GM15510 (cell line): Measurements from ENCODE around the gene ADGRB3.

Source experiments
- POLR2A ChIP-seq: IDR thresholded peaks from 3 replicates; pipeline ENCODE4 v1.6.1; 2011; ENCODE audit warnings: borderline replicate concordance; ENCODE audit not compliant: insufficient read length; ENCODE audit errors: extremely low read depth

The ADGRB3 gene

DNA sequence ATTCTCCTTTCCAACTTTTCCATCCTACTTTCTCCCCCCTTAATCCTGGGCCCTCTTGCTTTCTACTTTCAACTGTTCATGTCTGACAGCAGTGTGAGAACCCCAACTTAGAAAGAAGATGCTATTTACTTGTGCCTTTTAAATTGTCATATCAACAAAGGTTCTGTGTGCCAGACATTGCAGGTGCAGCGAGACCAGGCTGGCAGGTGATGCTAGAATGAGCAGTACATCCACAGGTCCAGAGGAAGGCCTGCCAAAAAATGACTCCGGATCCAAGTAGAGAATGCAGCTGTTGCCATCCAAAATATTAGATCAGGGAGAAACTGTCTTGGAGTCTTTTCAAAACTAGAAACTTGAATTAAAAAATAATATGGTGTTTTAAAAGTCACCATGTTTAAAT, 651.2 kb downstream of the ADGRB3 start:
- no peak for TF ChIP-seq POLR2A

DNA sequence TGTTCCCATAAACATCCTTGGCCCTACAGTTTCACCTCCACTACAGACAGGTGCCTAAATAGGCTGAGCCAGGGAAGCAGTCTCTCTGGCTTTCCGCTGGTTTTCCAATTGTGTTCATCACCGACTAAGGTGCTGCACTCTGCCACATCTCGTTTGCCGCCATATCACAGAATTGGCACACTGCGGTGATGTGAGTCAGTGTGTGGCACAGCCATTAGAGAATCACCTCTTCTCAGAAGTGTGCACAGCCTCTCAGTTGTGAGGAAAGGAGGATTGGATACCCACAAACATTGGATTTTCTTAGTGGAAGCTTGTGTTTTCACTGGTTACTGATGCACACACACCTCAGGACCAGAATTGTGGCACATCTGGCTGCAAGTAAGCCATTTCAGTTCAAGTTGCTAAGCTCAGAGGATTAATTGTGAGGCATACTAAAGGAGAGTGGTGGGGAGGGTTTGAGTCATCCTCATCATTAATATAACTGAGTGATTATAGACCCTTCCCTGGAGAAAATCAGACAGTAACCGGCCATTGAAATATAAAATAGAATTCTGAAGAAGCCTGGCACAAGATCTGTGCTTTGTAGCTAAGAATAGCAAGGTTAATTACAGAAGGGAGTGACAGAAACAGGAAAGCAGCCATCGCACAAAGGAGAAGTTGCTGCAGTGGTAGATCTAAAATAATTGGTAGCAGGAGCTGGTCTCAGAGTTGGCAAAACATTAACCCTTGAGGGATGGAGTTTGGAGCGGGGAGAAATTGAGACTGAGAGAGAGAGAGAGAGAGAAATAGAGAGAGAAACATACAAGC, 654.8 kb downstream of the ADGRB3 start:
- no peak for TF ChIP-seq POLR2A

DNA sequence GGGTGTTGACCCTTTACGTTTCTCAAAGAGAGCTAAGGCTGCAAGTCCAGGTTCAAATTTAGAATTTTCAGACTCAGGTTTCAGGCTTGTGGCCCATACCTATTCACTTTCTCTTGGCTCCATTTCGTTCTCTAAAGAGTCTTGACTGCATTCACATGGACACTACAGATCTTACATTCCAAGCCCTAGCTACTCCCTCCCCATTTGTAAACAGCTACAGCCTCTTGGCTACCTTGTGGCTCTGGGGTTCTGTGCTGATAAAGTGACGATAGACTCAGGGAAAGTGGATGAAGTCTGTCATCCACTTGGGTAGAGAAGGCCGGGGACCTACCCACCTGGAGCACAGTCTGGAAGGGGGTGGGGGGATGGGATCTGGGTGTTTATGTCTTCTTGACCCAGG, 658.4 kb downstream of the ADGRB3 start:
- TF ChIP-seq POLR2A: no peak

DNA sequence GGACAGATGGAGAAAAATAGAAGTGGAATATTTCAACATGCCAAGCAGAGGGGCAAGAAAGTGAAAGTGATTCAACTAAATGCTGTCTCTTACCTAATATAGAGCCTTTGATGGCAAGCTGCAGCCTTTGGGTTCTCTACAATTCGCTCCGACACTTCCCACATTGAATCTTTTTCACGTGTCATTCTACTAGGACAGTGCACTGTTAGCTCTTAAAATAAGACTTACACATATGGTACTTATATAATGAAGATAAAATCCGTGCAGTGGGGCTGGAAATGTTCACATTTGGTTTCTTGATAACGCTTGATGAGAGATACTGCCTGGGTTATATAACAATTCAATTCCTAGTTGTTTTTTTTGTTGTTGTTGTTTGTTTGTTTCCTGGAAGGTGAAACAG, 659.3 kb downstream of the ADGRB3 start:
- TF ChIP-seq POLR2A: no peak

DNA sequence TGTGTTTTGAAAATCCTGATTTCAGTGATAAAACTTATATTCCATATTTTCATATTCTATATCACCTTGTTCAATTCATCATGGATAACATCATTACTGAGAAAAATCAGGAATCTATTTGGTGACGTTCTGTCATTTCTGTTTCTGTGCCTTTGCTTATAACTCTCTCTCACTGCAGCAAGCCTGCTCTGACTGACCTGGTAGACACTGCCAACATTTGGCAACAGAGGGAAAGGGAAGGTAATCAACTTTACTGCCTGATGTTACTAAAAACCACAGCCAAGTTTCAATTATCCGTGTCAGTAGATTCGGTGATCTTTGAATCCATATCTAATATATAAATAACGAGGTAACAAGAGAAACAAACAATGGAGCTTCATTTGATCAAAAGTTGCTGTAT, 659.8 kb downstream of the ADGRB3 start:
- no peak for TF ChIP-seq POLR2A

DNA sequence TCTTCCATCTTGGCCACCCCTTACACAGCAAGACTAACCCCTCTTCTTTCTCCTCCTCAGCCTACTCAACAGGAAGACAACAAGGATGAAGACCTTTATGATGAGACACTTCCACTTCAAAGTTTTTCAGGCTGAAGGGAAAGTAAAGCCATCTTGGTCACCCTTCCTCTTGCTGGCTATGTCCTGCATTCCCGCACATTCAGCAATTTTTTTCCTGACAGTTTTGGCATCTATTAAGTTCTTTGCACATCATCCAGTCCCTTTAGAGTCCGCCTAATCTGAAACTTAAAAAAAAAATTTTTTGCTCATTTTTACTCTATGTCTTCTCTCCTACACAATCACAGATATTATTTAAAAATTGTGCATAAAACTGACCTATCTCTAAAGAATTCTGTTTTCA, 668.3 kb downstream of the ADGRB3 start:
- TF ChIP-seq POLR2A: no peak

DNA sequence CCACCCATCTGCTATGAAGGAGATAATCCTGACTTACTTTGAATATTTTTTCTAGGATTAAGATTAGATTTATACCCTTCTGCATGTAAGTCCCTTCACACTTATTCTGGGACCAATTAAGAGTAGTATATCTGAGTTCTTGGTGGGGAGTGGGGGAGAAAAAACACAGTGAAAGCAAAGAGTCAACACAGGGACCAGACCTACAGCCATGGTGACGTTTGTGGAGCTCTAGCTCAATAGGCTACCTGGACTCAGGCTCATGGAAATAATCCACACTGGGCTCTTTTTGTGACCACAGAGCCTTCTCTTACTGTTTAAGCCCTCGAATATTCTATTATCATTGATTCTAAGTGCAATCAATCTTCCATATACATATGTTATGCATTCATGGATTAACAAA, 670.4 kb downstream of the ADGRB3 start:
- TF ChIP-seq POLR2A: no peak

DNA sequence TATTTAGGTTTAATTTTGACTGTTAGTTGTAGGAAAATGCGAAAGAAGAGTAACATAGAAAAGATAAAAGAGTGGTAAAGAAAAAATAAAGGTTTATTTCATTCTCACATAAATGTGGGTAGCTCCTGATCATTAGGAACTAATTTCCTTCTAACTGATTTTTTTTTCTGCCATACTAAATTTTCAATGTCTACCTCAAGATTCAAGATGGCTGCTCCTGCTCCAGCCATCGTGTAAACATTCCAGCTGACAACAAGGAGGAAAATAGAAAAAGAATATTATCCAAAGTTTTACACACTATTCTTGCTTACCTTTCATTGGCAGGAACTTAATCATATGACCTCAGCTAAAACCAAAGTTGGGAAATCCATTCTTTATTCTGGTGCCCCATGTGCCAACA, 673.5 kb downstream of the ADGRB3 start:
- no peak for TF ChIP-seq POLR2A

DNA sequence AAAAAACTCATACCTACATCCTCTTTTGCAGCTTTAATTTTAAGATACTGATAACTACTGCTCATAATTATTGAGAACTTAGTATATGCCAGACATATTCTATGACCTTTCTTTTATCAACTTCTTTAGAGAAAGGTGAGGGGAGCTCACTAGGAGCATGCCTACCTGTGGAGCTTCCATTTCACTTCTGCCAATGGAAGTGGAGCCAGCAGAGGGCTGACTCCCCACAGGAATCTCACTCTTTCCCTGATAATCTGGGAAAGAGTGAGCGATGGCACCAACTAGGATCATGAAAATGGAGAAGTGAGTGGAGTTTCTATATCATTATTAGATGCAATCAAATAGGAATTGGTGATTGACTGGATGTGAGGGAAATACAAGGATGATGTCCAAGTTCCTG, 676.8 kb downstream of the ADGRB3 start:
- TF ChIP-seq POLR2A: no peak

DNA sequence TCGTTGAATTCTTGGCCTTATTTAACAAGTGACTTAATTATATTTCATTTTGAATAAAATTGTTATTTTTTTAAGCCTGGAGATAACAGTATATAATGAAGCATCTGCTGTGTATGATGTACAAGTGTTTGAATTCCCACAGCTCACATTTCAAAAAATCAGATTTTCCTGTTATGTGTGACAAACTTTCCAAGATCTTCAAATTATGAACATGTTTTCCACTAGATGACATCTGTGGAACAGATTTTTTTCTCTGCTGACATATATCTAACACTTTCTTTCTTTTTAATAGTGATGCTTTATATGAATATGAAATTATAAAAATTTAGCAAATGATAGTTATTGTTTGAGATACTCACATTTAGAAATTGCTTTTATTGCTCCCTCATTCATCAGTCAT, 678.9 kb downstream of the ADGRB3 start:
- no peak for TF ChIP-seq POLR2A

DNA sequence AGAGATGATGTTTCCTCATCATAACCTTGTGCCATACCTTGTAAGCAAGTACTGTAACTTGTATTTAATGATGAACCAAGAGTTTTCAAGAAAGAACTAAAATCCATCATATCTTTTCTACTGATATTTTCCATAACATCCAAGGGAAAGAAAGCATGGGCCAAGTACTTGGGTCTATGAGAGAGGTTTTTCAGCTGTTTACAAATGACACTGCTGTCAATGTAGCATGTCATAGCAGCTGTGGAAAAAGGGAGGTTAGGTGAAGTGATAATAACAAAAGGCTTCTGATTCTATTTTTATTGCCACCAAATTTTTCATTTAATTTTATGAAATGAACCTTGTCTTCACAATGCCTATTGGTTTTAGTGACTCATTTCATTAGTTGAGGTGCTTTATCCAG, 679.4 kb downstream of the ADGRB3 start:
- no peak for TF ChIP-seq POLR2A

DNA sequence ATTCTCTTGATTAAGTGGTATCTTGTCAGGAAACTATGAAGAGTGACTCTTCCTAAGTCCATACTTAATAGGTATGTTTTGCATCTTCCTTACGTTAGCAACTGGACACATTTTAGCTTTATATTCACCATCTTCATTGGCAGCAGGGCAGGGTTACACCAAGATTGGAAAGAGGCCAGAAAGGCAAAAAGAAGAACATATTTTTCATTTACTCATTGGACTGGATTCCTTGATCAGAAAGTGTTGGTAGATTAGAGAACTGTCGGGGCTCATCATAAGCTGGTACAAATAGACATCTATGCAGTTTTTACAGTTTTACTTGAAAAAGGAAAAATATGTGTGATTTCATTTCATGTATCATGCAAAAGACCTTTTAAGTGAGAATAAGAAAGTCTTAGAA, 696.8 kb downstream of the ADGRB3 start:
- no peak for TF ChIP-seq POLR2A

DNA sequence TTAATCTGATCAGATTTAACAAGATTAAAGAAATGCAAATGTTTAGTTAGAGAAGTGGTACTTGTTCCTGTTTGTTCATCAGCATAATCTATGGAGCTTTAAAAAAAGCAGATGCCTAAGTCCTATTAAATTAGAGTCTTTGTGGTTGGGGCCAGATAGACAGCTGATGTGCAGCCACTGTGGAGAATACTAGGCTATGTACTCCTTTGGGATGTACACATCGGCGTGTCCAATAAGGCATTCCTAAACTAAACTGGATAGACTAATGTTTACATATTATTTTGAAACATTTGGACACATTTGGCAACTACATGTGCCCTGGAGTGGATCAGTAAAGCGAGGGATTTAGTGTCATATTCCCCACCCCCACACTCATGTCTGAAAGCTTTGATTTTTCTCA, 702.2 kb downstream of the ADGRB3 start:
- TF ChIP-seq POLR2A: no peak

DNA sequence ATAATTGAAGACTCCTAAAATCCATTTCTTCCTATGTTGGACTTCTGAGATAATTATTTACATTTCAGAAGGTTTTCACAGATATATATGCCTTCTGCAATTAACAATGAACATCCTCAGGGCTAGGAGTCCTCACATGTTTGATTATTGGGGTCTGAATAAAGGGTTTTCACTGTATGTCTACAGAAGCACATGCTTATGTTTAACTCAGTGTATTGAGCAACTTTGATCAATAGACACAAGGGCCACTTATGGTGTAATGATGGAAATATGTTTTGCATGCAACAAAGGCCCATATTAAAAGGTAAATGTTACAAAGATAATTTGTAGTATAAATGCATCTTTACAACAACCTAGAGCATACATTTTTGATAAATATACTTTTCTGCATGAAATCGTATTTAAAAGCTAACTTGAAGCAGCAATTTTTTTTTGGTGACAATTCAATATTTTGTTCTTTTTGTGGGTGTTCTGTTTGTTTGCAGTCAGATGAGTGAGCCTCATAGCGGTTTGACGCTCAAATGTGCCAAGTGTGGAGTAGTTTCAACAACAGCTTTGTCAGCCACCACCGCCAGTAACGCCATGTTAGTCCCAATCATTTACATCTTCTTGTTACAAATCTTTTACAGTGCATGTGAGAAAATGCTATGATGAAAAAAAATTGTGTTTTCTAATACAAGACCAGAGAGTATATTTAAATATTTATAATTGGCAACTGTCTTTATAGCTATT, 703.5 kb downstream of the ADGRB3 start:
- TF ChIP-seq POLR2A: no peak

DNA sequence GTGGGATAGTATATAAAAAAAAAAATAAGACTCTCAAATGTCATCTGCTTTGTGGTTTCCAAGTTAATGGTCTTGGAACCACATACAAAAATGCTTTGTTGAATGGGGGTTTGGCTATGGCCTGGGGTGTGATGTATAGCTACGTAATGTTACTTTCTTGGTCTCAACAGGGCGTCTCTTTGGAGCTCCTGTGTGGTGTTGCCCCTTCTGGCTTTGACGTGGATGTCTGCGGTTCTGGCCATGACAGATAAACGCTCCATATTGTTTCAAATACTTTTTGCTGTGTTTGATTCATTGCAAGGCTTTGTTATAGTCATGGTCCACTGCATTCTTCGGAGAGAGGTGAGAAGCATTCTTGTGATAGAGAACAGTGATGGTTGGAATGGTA, 704.1 kb downstream of the ADGRB3 start:
- TF ChIP-seq POLR2A: no peak

DNA sequence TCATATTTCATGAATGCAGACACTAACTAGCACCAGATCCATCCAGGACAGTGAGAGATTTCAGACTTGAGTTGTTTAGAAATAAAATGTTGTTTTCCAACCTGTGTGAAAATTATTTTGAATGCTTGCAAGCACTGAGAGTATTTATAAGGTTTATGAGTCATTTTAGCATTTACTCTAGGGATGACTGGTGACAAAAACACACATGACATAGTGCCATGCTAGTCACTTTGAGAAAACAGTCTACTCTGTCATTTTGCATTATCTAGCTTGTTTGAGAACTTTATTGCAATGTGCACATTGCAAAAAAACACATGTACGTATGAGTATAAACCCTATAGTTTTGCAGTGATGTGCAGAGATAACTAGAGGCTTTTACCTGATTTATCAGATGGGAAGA, 705.1 kb downstream of the ADGRB3 start:
- no peak for TF ChIP-seq POLR2A
